Activated CD8-positive, alpha-beta T cell treated with anti-CD3 and anti-CD28 coated beads, Interleukin-2, amount 10 ng/mL, durations not matched to agents 7 days and 5 days (primary cell): ENCODE data around the gene ATP2B3. TPM values are rescaled to one million over a fixed set of nuclear protein-coding genes. Genes with fewer than 3 reads are reported as not detected.

Source experiments
- ATAC-seq: fragments of 150-1000 bp; cut with Tn5 transposase; one replicate; pipeline ENCODE4 v1.10.0; 2021; ENCODE audit warnings: moderate library complexity
- CTCF ChIA-PET: fragments of 350-600 bp; sonication (Branson Sonifier 250); formaldehyde crosslinking; loops from one replicate; lab custom pipeline; 2021; ENCODE audit warnings: antibody characterized with exemption; lab: Charles Lee
- POLR2A ChIA-PET: fragments of 350-600 bp; sonication (Branson Sonifier 250); formaldehyde crosslinking; loops from one replicate; lab custom pipeline; 2021; ENCODE audit warnings: antibody characterized with exemption; lab: Charles Lee
- DNase-seq: peaks from one replicate; pipeline ENCODE4 v3.0.0-alpha.2; 2020
- H3K27ac Mint-ChIP-seq: one replicate; pipeline ENCODE4 v1.8.0; 2021; ENCODE audit warnings: mild to moderate bottlenecking, mixed read lengths
- H3K27me3 Mint-ChIP-seq: one replicate; pipeline ENCODE4 v1.8.0; 2021; ENCODE audit warnings: low read depth, mixed read lengths
- H3K36me3 Mint-ChIP-seq: one replicate; pipeline ENCODE4 v1.8.0; 2021; ENCODE audit warnings: low read depth, mixed read lengths
- H3K4me1 Mint-ChIP-seq: one replicate; pipeline ENCODE4 v1.8.0; 2021; ENCODE audit warnings: low read depth, mixed read lengths
- H3K4me3 Mint-ChIP-seq: one replicate; pipeline ENCODE4 v1.8.0; 2021; ENCODE audit warnings: mild to moderate bottlenecking, mixed read lengths
- H3K9me3 Mint-ChIP-seq: one replicate; pipeline ENCODE4 v1.8.0; 2022; ENCODE audit warnings: mixed read lengths; ENCODE audit not compliant: insufficient read depth
- total RNA-seq, 2 experiments: library from RNA; stranded (reverse); gene quantifications; one replicate each; pipeline ENCODE4 v1.2.3, GENCODE V29; 2021

ATP2B3 gene
- total RNA-seq, 2 experiments from 2014 or later = not detected

- ChIA-PET CTCF (no interaction called here), POLR2A (interaction anchor here (0.6 kb wide), 1 partner anchor 34 kb away, joined by 3 read pairs; no protein-coding TSS in a partner anchor)
- DNase-seq (no peak), ATAC-seq (no peak)
- Mint-ChIP-seq H3K36me3 (no peaks in the 10 kb centered on the region), H3K9me3 (no peaks in the 10 kb centered on the region), H3K4me3 (no peak overlapping the region), H3K4me1 (peaks cover 4% of the 10 kb centered on the region), H3K27ac (no peak overlapping the region), H3K27me3 (no peaks in the 10 kb centered on the region)
Observed at GRCh38 chrX:153564047-153564606, 46.7 kb downstream of the ATP2B3 start.

GRCh38 chrX:153565996-153566580, 48.6 kb downstream of the ATP2B3 start:
- H3K36me3 Mint-ChIP-seq = no peaks in the 10 kb centered on the region
- CTCF ChIA-PET = interaction anchor here (1.0 to 1.2 kb wide), 2 partner anchors 12 to 102 kb away, joined by 3 read pairs; no protein-coding TSS in a partner anchor
- no peak overlapping the region for H3K27ac Mint-ChIP-seq
- H3K27me3 Mint-ChIP-seq = no peaks in the 10 kb centered on the region
- H3K4me1 Mint-ChIP-seq = peaks cover 4% of the 10 kb centered on the region
- no peaks in the 10 kb centered on the region for H3K9me3 Mint-ChIP-seq
- DNase-seq = no peak
- no peak for ATAC-seq
- H3K4me3 Mint-ChIP-seq = no peak overlapping the region
- POLR2A ChIA-PET = no interaction called here

- no peak for DNase-seq
- Mint-ChIP-seq H3K36me3 (no peaks in the 10 kb centered on the region), H3K4me1 (peaks cover 9% of the 10 kb centered on the region), H3K27ac (no peak overlapping the region), H3K27me3 (no peaks in the 10 kb centered on the region), H3K9me3 (no peaks in the 10 kb centered on the region), H3K4me3 (no peak overlapping the region)
- POLR2A ChIA-PET = no interaction called here
- CTCF ChIA-PET = interaction anchor here (0.9 to 1.8 kb wide), 4 partner anchors 13 to 99 kb away, joined by 3 to 7 read pairs (median 4); no protein-coding TSS in a partner anchor
- ATAC-seq = no peak
Observed at GRCh38 chrX:153568451-153569011, 51.1 kb downstream of the ATP2B3 start.

- Mint-ChIP-seq H3K9me3 (no peaks in the 10 kb centered on the region), H3K36me3 (no peaks in the 10 kb centered on the region), H3K27me3 (no peaks in the 10 kb centered on the region), H3K4me3 (no peak overlapping the region), H3K4me1 (peaks cover 9% of the 10 kb centered on the region), H3K27ac (no peak overlapping the region)
- POLR2A ChIA-PET = no interaction called here
- DNase-seq (no peak), ATAC-seq (no peak)
- CTCF ChIA-PET = interaction anchor here (0.9 kb wide), 1 partner anchor 30 kb away, joined by 4 read pairs; no protein-coding TSS in a partner anchor
Observed at GRCh38 chrX:153569475-153569874, 52.0 kb downstream of the ATP2B3 start.

GRCh38 chrX:153571534-153571908, 54.1 kb downstream of the ATP2B3 start:
- ChIA-PET POLR2A (no interaction called here), CTCF (interaction anchor here (1.0 kb wide), 2 partner anchors 17 to 37 kb away, joined by 3 read pairs; no protein-coding TSS in a partner anchor)
- H3K27me3 Mint-ChIP-seq = no peaks in the 10 kb centered on the region
- H3K9me3 Mint-ChIP-seq = no peaks in the 10 kb centered on the region
- no peak for ATAC-seq
- H3K36me3 Mint-ChIP-seq = no peaks in the 10 kb centered on the region
- no peak overlapping the region for H3K27ac Mint-ChIP-seq
- no peak overlapping the region for H3K4me3 Mint-ChIP-seq
- peaks cover 9% of the 10 kb centered on the region for H3K4me1 Mint-ChIP-seq
- no peak for DNase-seq

- no peak overlapping the region for H3K4me3 Mint-ChIP-seq
- ATAC-seq (no peak), DNase-seq (no peak)
- H3K27me3 Mint-ChIP-seq = no peaks in the 10 kb centered on the region
- H3K27ac Mint-ChIP-seq = no peak overlapping the region
- POLR2A ChIA-PET = no interaction called here
- CTCF ChIA-PET = no interaction called here
- peaks cover 9% of the 10 kb centered on the region for H3K4me1 Mint-ChIP-seq
- H3K36me3 Mint-ChIP-seq = no peaks in the 10 kb centered on the region
- no peaks in the 10 kb centered on the region for H3K9me3 Mint-ChIP-seq
Observed at GRCh38 chrX:153572601-153573000, 55.2 kb downstream of the ATP2B3 start.

GRCh38 chrX:153573984-153574383, 56.5 kb downstream of the ATP2B3 start:
- ChIA-PET CTCF (interaction anchor here (0.9 to 1.4 kb wide), 3 partner anchors 9 to 94 kb away, joined by 3 to 5 read pairs (median 4); no protein-coding TSS in a partner anchor), POLR2A (no interaction called here)
- no peaks in the 10 kb centered on the region for H3K9me3 Mint-ChIP-seq
- no peak for DNase-seq
- H3K27ac Mint-ChIP-seq = no peak overlapping the region
- no peak overlapping the region for H3K4me3 Mint-ChIP-seq
- H3K27me3 Mint-ChIP-seq = no peaks in the 10 kb centered on the region
- H3K36me3 Mint-ChIP-seq = no peaks in the 10 kb centered on the region
- no peak for ATAC-seq
- H3K4me1 Mint-ChIP-seq = peaks cover 9% of the 10 kb centered on the region

- ATAC-seq = no peak
- Mint-ChIP-seq H3K27me3 (no peaks in the 10 kb centered on the region), H3K4me3 (no peak overlapping the region), H3K4me1 (peaks cover 4% of the 10 kb centered on the region), H3K27ac (no peak overlapping the region), H3K9me3 (no peaks in the 10 kb centered on the region), H3K36me3 (no peaks in the 10 kb centered on the region)
- ChIA-PET CTCF (no interaction called here), POLR2A (no interaction called here)
- DNase-seq = no peak
Observed at GRCh38 chrX:153576239-153576870, 58.9 kb downstream of the ATP2B3 start.

GRCh38 chrX:153576961-153577360, 59.5 kb downstream of the ATP2B3 start:
- CTCF ChIA-PET = interaction anchor here (1.3 kb wide), 1 partner anchor 9 kb away, joined by 3 read pairs; no protein-coding TSS in a partner anchor
- Mint-ChIP-seq H3K4me1 (peaks cover 2% of the 10 kb centered on the region), H3K27me3 (no peaks in the 10 kb centered on the region), H3K4me3 (no peak overlapping the region), H3K36me3 (no peaks in the 10 kb centered on the region), H3K27ac (no peak overlapping the region), H3K9me3 (no peaks in the 10 kb centered on the region)
- no peak for DNase-seq
- no peak for ATAC-seq
- POLR2A ChIA-PET = no interaction called here

- Mint-ChIP-seq H3K4me1 (peaks cover 12% of the 10 kb centered on the region), H3K9me3 (no peaks in the 10 kb centered on the region), H3K36me3 (no peaks in the 10 kb centered on the region), H3K27me3 (no peaks in the 10 kb centered on the region), H3K4me3 (no peak overlapping the region), H3K27ac (no peak overlapping the region)
- DNase-seq (no peak), ATAC-seq (no peak)
- ChIA-PET POLR2A (no interaction called here), CTCF (interaction anchor here (1.0 to 1.3 kb wide), 3 partner anchors 11 to 31 kb away, joined by 3 to 4 read pairs (median 3); no protein-coding TSS in a partner anchor)
Observed at GRCh38 chrX:153578200-153578835, 60.9 kb downstream of the ATP2B3 start.

- H3K4me3 Mint-ChIP-seq = no peak overlapping the region
- no peak overlapping the region for H3K27ac Mint-ChIP-seq
- H3K27me3 Mint-ChIP-seq = no peaks in the 10 kb centered on the region
- H3K36me3 Mint-ChIP-seq = no peaks in the 10 kb centered on the region
- peaks cover 18% of the 10 kb centered on the region for H3K4me1 Mint-ChIP-seq
- ATAC-seq (no peak), DNase-seq (no peak)
- H3K9me3 Mint-ChIP-seq = no peaks in the 10 kb centered on the region
- ChIA-PET POLR2A (no interaction called here), CTCF (no interaction called here)
Observed at GRCh38 chrX:153578889-153579288, 61.4 kb downstream of the ATP2B3 start.
